ENCODE data around the gene MPRIP. TPM values are rescaled to one million over a fixed set of nuclear protein-coding genes. Genes with fewer than 3 reads are reported as not detected.

The MPRIP gene
- total and polyA plus RNA-seq, 10 donors: 52.3 to 309 (median 131) TPM

DNA sequence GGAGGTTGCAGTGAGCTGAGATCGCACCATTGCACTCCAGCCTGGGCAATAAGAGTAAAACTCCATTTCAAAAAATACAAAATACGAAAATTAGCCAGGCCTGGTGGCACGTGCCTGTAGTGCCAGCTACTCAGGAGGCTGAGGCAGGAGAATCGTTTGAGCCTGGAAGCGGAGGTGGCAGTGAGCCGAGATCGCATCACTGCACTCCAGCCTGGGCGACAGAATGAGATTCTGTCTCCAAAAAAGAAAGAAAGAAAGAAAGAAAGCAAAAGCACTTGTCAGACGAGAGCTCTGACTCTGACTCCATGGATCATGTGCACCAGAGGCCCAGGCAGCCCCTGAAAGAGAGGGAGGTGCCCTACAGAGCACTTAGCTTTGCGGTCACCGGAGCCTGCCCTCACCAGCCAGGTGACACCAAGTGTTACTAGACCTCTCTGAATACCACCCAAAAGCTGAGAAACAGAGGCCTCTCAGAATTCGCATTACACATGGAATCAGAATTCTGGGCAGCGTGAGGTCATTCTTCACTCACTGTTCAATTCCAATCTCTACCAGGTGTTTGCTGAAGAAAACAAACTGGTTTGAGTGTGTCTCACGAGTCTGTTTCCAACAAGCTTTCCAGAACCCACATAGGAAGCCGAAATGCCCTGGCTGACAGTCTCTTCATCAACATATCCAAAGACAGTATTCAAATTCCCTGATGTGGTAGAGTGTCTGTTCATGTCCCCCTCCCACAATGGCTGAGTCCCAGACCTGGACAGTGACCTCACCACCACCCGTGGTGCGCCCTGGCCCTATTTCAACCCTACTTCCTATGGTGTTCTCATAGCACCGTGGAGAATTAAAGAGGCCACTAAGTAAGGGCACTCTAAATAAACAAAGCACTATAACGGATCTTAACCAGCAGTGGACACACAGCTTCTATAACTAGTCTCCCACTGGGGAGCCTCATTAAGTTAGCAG is 193.2 kb downstream of the MPRIP start:
- H3K27ac ChIP-seq: peak overlapping the region in 5 of 8 donors; percentile 93 to 98 (median 95)
- 53 to 73% (median 63%) methylated on average over 19 of the region's 19 CpGs for WGBS, 5 donors
- TF ChIP-seq CTCF (IDR thresholded peaks at IDR 0.05 in 8 of 11, conservative IDR thresholded peaks at IDR 0.05 in 3 of 11) (no peak), POLR2AphosphoS5 (IDR thresholded peaks at IDR 0.05) (no peak), POLR2A (IDR thresholded peaks at IDR 0.05) (no peak)
- peak; percentile 76 for DNase-seq
- H3K4me1 ChIP-seq: peaks cover 19 to 73% (median 43%) of the 10 kb centered on the region in 6 donors
- no peaks in the 10 kb centered on the region for H3K9me3 ChIP-seq
- peak overlapping the region; percentile 77 to 100 (median 97) for H3K4me3 ChIP-seq
- intact Hi-C loops (cut with DNase I; ENCODE audit: low total_unique reads): loop anchor here (10.0 kb wide), 1 partner anchor 61 kb away; no protein-coding TSS in a partner anchor
- peaks cover 0 to 28% (median 23%) of the 10 kb centered on the region in 6 donors for H3K36me3 ChIP-seq
- no peaks in the 10 kb centered on the region for H3K27me3 ChIP-seq (replicated peaks in 1 of 7)

DNA sequence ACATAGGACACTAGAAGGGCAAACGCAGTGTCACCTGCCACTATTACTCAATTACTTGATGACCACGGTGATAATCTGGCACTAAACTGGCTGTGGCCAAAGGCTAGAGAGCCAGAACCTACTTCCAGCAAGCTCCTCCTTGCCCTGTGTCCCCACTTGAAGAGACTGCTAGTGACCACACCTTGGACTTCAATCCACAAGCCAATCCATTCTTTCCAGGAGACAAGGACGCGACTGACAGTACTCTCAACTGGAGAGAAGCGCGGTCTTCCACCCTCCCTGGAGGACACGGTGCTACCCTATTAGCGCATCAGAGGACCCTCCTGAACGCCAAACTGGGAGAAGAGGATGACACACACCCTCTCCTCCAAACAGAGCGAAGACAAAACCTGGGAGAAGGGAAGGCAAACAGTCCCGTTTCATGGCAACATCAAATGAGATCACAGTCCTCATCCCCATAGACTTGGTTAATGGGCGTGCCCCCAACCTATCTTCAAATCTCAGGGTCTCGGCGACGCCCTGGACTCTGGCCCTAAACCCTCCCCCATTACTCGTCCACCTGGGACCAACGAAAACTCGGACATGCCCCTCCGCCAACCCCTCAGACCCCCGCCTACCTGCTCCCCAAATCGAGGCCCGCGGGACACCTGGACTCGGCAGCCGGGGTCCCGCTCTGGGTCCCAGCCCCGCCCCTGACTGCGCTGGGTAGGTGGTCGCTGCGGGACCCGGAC is 194.2 kb downstream of the MPRIP start:
- peaks cover 19 to 64% (median 43%) of the 10 kb centered on the region in 6 donors for H3K4me1 ChIP-seq
- WGBS, 5 donors: 1 to 2% (median 2%) methylated on average over 29 to 31 of the region's 31 CpGs
- no peaks in the 10 kb centered on the region for H3K9me3 ChIP-seq
- intact Hi-C loops (cut with DNase I; ENCODE audit: low total_unique reads): loop anchor here (10.0 kb wide), 1 partner anchor 62 kb away; no protein-coding TSS in a partner anchor
- peak overlapping the region; percentile 77 to 100 (median 97) for H3K4me3 ChIP-seq
- H3K27ac ChIP-seq: peak overlapping the region; percentile 91 to 100 (median 96)
- TF ChIP-seq POLR2AphosphoS5 (IDR thresholded peaks at IDR 0.05): no peak
- TF ChIP-seq POLR2A (IDR thresholded peaks at IDR 0.05): no peak
- TF ChIP-seq CTCF (IDR thresholded peaks at IDR 0.05 in 8 of 11, conservative IDR thresholded peaks at IDR 0.05 in 3 of 11): no peak
- no peaks in the 10 kb centered on the region for H3K27me3 ChIP-seq (replicated peaks in 1 of 7)
- peaks cover 0 to 19% (median 14%) of the 10 kb centered on the region in 6 donors for H3K36me3 ChIP-seq
- DNase-seq: no peak

DNA sequence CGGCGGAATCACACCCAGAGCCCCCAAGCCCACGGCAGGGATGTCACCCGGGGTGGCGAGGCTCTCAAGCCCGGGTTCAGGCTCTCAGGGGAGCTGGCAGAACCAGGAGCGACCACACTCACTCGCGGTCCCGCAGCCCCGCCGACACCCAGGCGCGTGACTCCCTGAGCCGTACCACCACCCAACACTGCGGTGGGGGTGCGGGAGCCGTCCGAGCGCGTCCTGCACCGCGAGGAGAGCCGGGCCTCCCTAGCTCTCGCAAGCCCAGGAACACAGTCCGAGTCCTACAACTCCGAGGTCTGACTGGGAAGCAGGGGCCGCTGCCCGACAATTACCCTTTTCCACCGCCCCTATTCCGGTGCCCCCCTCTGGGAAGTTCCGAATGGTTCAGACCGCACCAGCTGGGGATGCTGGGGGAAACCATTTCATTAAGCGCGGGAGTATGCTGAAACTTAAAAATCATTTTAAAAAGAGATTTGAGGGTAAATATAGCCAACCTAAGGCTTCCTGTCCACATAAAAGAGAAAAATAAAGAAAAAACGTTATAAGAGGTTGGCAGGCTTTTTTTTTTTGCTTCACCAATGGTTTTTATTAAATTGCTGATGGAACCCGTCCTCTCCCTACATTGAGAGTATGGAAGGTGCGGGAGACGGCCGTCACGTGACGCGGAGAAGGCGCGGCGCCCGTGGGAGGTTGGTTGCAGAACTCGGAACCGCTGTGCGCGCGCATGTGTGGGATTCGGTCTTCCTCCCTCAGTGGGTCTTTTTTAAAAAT is 195.0 kb downstream of the MPRIP start, which contains the start of gene FLCN:
FLCN (minus strand) TSS at position 143 of the 774 bp plus-strand sequence. CDS start 9,031 bp downstream, outside the sequence.
- intact Hi-C loops (cut with DNase I; ENCODE audit: low total_unique reads): loop anchor here (10.0 kb wide), 1 partner anchor 62 kb away; no protein-coding TSS in a partner anchor
- Histone ChIP-seq H3K9me3 (no peaks in the 10 kb centered on the region), H3K36me3 (peaks cover 0 to 11% (median 7%) of the 10 kb centered on the region in 6 donors), H3K4me1 (peaks cover 19 to 56% (median 37%) of the 10 kb centered on the region in 6 donors), H3K4me3 (peak within 1 kb of the TSS; percentile 77 to 100 (median 97)), H3K27me3 (replicated peaks in 1 of 7) (no peaks in the 10 kb centered on the region), H3K27ac (peak within 1 kb of the TSS; percentile 91 to 100 (median 96))
- peak in 2 of 3 donors; percentile 38 to 74 for TF ChIP-seq POLR2A (IDR thresholded peaks at IDR 0.05)
- TF ChIP-seq CTCF (IDR thresholded peaks at IDR 0.05 in 8 of 11, conservative IDR thresholded peaks at IDR 0.05 in 3 of 11): peak in 2 of 11 experiments; percentile 6 to 16
- TF ChIP-seq POLR2AphosphoS5 (IDR thresholded peaks at IDR 0.05): peak; percentile 89 to 95 (median 91)
- peak; percentile 98 for DNase-seq
- WGBS, 5 donors: 0 to 1% (median 0%) methylated on average over 35 to 53 of the region's 53 CpGs
